Activated CD8-positive, alpha-beta memory T cell treated with anti-CD3 and anti-CD28 coated beads, Interleukin-2, amount 50 U/mL, for 24 hours (primary cell): Measurements from ENCODE around the gene DTD1.

Experiments
- DNase-seq: peaks from one replicate; pipeline ENCODE4 v3.0.0-alpha.2; 2020; ENCODE audit errors: extremely low read depth

The DTD1 gene

DNA sequence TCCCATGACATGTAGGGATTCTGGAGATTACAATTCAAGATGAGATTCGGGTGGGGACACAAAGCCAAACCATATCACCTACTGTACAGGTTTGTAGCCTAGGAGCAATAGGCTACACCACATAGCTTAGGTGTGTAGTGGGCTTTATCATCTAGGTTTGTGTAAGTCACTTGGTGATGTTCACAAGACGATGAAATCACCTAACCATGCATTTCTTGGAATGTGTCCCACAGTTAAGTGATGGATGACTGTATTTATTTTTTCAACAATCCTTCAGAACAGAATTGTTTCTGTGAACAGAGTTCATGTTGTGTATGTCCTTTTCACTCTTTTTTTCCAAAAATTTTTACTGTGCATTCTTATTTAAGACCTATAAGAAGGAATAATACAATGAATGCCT is 76.1 kb downstream of the DTD1 start:
- no peak for DNase-seq

DNA sequence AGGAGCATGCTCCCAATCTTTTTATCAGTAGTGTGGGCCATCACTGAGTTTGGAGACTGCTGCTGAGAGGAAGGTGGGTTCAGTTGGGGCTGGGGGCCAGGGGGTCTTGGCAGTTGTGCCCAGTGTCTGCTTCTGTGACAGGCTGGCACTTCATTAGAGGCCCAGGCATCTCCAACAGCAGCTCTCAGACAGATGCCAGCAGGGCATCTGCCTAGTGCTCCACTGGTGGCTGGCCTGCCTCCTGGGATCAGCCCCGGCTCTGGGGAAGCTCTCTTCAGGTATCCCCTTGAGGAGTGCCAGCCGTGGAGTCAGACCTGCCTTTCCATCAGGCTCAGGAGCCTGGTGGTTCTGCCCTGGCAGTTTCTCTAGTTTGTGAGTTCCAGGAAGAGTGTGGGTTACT is 77.3 kb downstream of the DTD1 start:
- DNase-seq = no peak

DNA sequence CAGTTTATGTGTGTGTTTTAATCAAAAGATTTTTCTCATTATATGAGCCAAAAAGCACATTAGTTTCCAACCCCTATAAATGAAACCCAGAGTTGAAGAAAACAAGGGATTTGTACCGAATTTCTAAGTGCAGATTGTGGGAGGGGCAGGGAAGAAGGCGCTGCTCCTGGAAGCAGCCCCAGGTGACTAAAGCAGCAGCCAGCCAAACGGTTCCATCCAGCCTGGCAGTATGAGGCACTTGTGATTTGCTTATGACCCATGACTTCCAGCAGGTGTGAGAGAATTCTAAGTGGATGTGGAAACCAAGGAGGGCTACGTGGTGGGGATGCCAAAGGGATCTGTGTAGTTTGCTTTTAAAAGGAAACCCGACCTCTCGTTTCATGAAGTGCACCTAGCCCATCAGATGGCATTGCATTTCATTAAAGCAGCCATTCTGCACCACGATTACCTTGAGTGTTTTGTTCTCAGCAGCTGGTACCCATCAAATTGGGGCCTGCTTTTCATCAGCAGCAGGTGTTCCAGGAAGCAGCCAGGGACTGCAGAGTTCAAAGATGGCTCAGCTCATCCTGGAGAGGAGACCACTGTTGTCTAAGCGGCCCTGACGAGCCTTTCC is 79.1 kb downstream of the DTD1 start:
- DNase-seq = no peak

DNA sequence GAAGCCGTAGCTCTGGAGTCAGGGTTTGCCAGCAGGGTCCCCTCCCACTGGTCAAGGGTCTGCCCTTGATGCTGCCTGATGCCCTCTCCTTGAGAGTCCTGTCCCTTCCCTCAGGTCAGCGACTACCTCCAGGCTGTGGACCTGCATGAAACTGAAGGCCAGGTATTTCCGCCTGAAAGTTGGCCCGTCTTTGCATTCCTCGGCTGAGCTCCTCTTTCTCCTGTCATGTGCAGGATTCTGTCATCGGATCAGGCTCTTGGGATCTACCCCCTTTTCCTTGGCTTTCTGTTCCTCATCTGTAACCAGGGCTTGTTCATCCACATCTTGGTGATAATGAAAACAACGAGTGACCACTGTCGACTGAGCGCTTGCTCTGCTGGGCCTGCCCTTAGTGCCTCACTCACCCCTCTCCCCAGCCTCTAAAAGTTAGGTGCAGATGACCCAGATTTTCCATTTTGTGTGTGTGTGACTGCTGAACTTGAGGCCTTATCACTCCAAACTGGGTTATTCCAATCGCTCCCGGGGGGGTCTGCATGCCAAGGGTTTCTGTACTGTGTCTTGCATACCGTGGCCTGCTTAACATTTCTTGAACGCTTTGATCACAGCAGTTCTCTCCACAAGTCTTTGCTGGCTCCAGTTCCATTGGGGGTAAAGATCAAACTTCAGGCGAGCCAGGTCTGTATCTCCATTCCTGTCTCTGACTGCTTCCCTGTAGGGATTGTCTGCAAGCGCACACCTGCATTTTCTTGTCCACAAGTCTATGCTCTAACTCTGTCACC is 81.6 kb downstream of the DTD1 start:
- no peak for DNase-seq

DNA sequence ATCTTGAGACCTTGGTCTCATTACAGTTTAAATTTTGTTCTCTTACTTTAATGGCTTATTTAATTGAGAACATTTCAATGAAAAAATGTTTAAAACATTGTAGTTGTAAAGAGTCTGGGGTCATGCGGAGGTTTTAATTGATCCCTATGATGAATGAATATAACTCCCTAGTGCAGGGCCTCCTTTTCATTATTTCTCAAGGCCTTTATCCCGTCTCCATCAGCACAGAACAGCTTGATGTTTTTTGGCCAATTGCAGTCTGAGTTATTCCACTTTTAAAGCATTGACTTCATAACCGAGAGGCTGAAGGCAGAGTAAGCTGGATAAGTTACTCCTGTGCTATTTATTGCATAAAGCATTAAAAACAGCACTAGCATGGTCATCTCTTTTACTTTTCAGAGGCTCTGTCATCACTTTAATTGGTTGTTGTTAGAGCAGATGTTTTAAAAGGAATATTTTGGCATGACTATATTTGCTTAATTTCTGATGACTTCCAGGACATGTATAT is 83.4 kb downstream of the DTD1 start:
- DNase-seq = no peak

DNA sequence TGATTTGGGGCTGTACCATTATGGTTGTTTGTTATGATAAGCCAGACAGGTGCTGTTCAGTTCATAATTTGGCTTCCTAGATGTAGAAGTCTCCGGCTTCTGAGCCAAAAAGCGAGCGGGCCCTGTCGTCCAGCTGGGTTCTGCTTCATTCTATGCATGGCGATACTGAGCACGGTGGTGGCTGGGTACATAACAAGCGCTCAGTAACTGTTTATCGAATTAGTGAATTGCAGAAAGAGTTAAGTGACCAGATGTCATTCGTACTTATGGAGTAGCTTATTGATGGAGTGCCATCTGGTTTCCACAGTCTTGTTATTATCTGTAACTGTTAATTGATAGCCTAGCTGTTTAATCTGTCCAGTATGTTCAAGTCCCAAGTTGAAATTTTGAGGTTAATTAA is 85.0 kb downstream of the DTD1 start:
- DNase-seq = no peak

DNA sequence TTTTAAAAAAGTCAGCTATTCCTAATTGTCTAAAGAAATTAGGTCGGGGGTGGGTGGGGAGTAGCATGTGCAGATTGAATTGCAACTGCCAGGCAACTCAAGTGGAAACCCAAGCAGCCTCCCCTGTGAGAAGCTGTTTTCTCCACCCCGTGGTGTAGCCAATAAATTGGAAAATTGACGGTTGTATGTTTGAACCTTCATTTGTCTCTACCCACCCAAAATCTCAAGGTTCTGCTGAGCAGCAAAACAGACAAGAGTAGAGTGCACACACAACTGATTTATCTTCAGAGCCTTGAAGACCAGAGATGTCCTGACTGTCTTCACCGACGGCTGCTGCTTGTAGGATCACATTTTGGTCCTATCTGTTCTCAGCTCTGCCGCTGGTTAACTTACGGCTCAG is 88.5 kb downstream of the DTD1 start:
- no peak for DNase-seq

DNA sequence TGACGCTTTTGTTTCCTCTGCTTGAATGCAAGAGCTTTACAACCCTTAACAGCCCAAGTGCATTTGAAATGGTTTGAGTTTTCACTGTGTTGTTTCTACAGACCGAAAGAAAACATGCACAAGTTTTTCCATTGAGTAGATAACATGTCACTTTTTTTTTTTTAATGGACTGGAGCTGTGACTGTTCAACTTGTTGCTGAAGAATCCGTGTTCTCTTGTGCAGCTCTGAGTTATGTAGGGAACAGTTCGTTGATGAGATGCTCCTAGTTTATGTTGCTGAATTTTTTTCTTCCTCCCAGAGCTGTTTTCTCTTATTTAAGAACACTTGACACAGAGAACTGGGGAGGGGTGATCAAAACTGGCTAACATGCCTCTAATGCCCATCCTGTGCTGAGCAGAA is 89.3 kb downstream of the DTD1 start:
- DNase-seq = no peak

DNA sequence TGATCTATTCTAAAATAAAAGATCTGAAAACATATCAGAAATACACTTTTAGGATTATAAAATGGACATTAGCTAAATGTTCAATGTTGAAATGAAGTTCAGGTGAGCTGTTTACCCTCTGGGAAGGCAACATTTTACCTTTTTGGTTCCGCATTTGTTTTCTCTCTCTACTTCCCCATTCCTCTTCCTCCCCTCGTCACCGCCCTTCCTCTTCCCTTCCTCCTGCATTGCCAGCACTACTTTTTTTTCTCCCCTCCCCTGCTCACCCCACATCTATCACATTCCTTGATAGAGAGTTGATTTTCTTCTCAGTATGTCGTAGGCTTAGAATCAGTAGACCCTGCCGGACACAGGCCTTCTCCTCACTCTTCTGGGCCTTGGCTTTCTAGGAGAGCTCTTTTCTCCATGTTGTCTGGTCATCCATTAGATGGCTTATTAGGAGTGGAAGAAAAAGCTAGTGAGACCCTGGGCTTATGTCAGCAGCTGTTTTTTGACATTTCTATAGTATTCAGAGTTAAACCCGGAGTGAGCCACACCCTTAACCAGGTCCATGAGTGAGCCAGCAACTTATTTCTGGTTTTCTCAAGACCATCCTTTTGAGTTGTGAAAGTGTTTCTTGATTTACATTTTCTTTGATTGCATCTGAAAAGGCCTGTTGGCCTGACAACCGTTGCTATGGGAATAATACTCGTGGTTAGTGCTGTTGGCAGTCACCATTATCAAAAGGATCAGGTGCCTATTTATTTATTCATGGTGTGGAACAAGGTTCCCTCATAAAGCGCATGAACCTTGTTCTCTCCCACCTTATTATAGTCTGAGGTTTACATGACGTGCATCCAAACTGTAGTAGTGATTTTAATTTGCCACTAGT is 90.9 kb downstream of the DTD1 start:
- DNase-seq = no peak

DNA sequence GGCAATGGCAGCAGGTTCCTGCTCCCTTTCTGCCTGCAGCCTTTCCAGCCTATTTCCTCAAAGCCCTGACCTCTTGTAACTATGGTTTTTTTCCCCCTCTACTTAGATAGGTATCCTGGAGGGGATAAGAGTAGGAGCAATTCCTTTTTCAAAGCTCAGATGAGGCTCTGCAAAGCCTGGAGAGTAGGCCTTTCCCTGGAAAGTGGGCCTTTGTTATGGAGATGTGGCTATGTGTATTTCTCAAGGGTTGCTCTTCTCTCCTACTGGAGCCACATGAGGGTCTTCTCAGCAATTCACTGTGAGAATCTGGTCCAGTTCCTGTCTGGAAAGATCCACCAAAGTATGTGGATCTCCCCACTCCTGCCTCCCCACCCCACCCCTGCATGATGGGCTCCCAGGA is 96.0 kb downstream of the DTD1 start:
- no peak for DNase-seq

DNA sequence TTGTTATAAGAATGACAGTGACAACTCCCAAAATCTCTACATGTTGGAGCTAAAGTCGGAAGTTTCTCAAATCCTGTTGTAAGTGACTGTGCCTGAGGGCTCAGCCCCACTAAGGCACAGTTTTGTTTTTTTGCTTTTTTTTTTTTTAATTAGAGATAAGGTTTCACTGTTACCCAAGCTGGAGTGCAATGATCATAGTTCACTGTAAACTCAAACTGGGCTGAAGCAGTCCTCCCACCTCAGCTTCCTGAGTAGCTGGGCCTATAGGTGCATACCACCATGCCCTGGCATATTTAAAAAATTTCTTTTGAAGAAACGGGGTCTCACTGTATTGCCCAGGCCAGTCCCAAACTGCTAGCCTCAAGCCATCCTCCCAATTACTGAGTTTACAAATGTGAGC is 96.9 kb downstream of the DTD1 start:
- no peak for DNase-seq

DNA sequence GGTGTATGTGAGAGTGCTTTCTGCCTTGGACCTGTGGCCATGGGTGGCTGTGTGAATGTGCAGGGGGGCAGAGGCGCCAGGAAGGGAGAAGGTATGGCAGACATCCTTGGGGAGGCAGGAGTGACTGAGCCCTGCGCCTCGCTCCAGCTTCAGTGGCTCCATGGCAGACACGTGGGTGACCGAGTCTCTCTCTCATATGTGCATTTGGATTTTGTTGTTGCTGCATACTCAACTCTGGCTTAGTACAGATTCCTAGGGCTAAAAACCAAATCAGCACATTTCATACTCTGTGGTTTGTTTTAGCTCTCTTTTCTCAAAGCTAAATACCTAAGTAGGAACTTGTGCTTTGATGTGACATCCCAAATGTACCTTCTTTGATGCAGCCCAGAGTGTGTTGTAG is 97.6 kb downstream of the DTD1 start:
- no peak for DNase-seq

DNA sequence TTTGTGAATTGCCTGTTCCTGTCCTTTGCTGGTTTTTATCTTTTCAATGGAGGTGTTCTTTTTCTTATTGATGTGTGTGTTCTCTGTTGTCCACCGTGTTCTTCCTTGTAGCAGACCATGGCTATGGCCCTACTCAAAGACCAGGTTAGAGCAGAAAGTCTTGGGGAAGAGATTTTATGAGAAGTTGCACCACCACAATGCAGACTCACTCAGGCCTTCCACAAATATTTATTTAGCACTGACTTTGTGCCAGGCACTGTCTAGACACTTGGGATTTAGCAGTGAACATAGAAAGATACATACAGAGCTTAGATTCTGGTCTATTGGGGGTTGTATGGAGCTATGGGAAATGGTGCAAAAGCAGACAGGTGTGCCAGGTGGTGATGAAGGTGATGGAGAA is 98.8 kb downstream of the DTD1 start:
- no peak for DNase-seq

DNA sequence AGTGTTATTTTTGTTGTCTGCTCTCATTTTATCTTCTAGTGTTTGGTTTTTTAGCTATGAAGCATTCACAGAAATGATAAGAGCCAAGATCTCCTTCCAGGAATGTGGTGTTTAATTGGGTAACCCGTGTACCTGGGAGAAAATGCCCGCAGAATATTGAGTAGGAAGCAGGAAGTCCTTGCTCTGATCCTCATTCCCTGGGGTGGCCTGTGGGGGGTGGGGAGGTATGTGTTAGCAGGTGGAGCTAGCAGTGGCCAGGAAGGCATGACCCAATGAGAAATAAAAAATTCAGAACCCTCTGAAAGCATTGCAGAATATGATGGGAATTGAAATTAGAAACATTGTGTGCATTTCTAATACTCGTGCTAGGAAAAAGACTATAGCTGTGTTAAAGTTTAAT is 100.8 kb downstream of the DTD1 start:
- DNase-seq = no peak

DNA sequence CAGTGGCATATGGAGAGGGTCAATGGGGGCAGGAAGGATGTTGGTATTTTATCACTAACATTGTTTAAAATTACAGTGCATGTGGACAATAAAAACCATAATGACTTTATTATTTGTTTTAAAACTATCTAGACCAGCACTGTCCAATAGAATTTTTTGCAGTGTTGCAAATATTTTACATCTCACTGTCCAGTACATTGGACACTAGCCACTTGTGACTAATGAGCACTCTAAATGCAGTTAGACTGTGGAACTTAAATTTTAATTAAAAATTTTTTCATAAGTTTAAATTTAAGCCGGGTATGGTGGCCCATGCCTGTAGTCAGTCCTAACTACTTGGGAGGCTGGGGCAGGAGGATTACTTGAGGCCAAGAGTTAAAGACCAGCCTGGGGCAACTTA is 101.7 kb downstream of the DTD1 start:
- no peak for DNase-seq

DNA sequence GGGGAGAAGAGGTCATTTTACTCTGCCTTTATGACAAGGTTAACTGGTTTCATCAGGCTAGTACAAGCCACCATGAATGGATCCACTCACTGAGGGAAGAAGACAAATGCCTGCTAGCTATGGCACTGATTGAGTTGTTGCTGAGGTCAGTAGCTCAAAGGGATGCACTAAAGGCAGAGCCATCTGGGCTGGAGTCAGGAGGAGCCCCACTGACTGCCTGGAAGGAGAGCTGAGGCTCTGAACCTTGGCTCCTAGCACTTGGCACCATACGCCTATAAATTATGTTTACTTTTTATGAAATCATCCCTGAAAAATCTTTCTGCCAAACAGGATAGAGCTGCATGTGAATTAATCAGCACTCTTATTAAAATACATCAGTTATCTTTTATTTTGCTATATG is 104.6 kb downstream of the DTD1 start:
- no peak for DNase-seq

DNA sequence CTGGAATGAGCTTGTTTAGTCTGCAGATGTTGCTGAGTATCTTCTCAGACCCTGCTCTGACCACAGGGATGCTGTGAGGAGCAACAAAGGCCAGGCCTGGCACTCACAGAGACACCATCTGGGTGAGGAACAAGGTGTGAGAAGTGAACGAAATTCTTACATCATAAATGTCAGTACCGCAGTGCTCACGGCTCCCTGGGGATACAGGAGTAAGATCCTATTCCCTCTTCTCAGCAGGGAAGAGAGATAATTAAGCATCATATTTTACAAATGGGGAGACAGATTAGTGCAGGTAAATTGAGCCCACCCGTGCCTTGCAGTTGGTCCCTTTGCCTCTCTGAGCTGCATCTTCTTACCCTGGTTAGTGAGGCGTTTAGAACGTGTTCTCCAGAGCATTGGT is 106.2 kb downstream of the DTD1 start:
- no peak for DNase-seq

DNA sequence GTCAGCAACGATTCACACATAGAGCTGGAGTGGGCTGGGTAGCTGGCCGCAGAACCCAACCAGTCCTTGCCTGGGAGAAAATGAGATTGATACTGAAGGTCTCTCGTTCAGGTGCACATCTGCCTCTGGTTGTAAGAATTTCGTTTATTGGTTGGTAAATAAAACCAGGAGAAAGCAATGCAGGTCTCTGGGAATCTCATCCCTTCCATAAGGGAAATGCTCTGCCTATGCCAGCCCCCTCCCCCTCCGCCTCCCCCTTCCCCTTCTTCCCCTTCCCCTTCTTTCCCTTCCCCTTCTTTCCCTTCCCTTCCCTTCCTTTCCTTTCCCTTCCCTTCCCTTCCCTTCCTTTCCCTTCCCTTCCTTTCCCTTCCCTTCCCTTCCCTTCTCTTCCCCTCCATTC is 107.3 kb downstream of the DTD1 start:
- no peak for DNase-seq

DNA sequence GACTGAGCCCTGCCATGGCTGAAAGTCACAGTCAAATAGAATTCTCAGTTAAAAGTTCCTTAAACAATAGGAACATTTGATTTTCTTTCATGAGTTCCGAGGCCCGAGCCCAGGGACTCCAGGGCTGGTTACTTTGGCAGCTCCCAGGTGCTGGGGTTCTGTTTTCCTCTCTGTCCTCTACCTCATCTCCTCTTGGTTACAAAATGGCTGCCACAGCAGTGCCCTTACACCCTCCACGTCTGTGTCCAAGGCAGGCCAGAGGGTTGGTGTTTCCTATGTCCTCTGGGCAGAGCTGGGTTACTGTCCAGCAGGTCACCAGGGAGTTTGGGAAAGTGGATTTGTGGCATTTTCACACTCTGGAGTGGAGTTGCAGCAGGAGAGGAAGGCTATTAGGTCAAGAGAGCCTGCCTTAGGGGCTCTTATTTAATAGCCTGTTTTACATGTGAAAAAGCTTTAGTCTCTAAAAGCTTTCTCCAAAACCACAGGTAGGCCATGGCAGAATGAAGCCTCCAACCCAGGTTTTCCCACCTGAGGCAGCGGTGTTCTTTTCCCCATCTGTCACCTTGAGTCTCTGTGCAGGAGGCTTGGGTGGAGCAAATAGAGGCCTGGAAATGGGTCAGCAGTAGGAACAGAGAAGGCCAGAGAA is 111.0 kb downstream of the DTD1 start:
- DNase-seq = no peak

DNA sequence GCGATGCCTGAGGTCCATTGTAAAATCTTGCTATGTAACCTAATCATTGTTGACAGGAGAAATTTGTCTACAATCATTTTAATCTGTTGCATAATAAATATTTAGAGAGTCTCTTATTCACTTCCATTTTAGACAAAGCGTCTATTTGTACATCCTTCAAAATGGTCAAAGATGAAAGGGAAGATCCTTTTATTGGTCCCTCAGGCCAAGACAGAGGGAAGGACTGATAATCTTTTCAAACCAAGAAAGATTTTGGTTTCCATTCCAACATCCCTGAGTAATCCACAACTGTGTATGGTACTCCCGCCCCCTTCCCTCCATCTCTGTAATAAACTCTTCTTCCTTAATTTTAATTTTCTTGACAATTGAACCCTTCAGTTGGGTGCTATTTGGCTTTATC is 114.1 kb downstream of the DTD1 start:
- no peak for DNase-seq

DNA sequence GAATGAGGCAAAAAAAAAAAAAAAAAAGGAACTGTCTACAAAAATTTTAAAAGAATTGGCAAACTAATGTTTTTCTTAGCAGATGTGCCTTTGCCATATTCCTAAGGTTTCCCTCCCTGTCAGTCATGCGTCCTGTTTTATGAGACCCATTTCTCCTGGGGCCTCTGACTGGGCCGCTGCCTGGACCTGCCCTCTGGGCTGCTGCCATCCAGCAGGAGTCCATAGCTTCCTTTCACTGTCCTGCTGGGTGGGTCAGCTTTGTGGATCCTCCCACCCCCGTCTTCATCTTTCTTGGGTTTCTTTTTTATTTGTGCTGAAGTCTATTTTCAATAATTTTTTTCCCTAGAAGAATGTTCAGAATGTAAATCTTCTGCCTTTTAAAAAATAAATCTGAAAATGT is 114.9 kb downstream of the DTD1 start:
- no peak for DNase-seq

DNA sequence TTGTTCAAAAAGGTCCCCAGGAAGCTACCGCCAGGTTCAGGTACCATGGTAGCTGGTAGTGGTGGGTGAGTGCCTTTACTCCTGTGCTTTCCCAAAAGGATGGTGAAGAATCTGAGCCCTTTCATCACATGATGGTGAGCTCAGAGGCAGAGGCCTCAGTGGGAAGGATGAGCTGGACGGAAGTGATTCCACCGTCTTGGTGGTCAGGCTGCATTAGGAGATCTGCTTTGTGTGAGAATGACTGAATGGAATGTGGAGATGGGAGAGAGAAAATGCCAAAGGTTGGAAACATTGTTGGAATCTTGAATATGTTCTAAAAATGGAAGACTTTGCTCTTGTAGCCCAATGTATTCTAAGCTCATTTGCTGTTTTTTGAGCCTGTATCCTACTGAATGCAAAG is 117.6 kb downstream of the DTD1 start:
- no peak for DNase-seq
